Loucy (cell line): Measurements from ENCODE around the gene ERCC4.

Experiments used
- CTCF ChIP-seq: fragments of 200-600 bp; sonication (generic); conservative IDR thresholded peaks from 2 replicates; pipeline ENCODE4 v1.5.1; 2014; ENCODE audit warnings: mild to moderate bottlenecking, antibody characterized with exemption, low read length
- EZH2phosphoT487 ChIP-seq: fragments of 200-600 bp; IDR thresholded peaks from 2 replicates; pipeline ENCODE4 v1.6.1; 2018; ENCODE audit warnings: antibody characterized with exemption, mild to moderate bottlenecking, moderate library complexity, borderline replicate concordance

GRCh38 chr16:13931845-13932244, 11.9 kb downstream of the ERCC4 start:
- TF ChIP-seq CTCF = no peak
- TF ChIP-seq EZH2phosphoT487 = no peak
